Nephron (organoid): ENCODE measurements around the gene ANTXR2.

Experiments
- H3K27ac Mint-ChIP-seq, 3 experiments: 2 replicates each; pipeline ENCODE4 v1.8.0; 2020; ENCODE audit warnings: mixed read lengths in 3 of 3, mild to moderate bottlenecking in 2 of 3, moderate library complexity in 1 of 3
- H3K27me3 Mint-ChIP-seq: 2 replicates; pipeline ENCODE4 v1.8.0; 2021; ENCODE audit warnings: low read depth, mild to moderate bottlenecking, moderate library complexity, mixed read lengths
- H3K36me3 Mint-ChIP-seq: 2 replicates; pipeline ENCODE4 v1.8.0; 2020; ENCODE audit warnings: low read depth, mixed read lengths
- H3K4me1 Mint-ChIP-seq: 2 replicates; pipeline ENCODE4 v1.8.0; 2020; ENCODE audit warnings: mixed read lengths
- H3K4me3 Mint-ChIP-seq, 3 experiments: 2 replicates each; pipeline ENCODE4 v1.8.0; 2020; ENCODE audit warnings: mild to moderate bottlenecking in 3 of 3, mixed read lengths in 3 of 3, moderate library complexity in 2 of 3
- H3K9me3 Mint-ChIP-seq: 2 replicates; pipeline ENCODE4 v1.8.0; 2020; ENCODE audit warnings: mixed read lengths
- CTCF ChIP-seq, 3 experiments: fragments of 200-600 bp; sonication (generic); IDR thresholded peaks; one replicate each; pipeline ENCODE4 v1.5.0; 2021; ENCODE audit warnings: antibody characterized with exemption in 3 of 3; ENCODE audit not compliant: unreplicated experiment in 3 of 3

ANTXR2 gene

GRCh38 chr4:79923281-79923680 is 149.7 kb downstream of the ANTXR2 start:
- Mint-ChIP-seq H3K36me3 (no peaks in the 10 kb centered on the region), H3K9me3 (peaks cover 3% of the 10 kb centered on the region), H3K4me3 (no peak overlapping the region), H3K4me1 (no peaks in the 10 kb centered on the region), H3K27ac (no peak overlapping the region), H3K27me3 (no peaks in the 10 kb centered on the region)
- no peak for TF ChIP-seq CTCF (IDR thresholded peaks at IDR 0.05; ENCODE audit: unreplicated experiment in 3 of 3)

GRCh38 chr4:79922011-79922410 is 151.0 kb downstream of the ANTXR2 start:
- H3K9me3 Mint-ChIP-seq: peaks cover 5% of the 10 kb centered on the region
- no peak overlapping the region for H3K4me3 Mint-ChIP-seq
- H3K27me3 Mint-ChIP-seq: no peaks in the 10 kb centered on the region
- no peak overlapping the region for H3K27ac Mint-ChIP-seq
- H3K36me3 Mint-ChIP-seq: no peaks in the 10 kb centered on the region
- H3K4me1 Mint-ChIP-seq: no peaks in the 10 kb centered on the region
- no peak for TF ChIP-seq CTCF (IDR thresholded peaks at IDR 0.05; ENCODE audit: unreplicated experiment in 3 of 3)

GRCh38 chr4:79920163-79920853 is 152.7 kb downstream of the ANTXR2 start:
- Mint-ChIP-seq H3K9me3 (peaks cover 5% of the 10 kb centered on the region), H3K36me3 (no peaks in the 10 kb centered on the region), H3K27me3 (no peaks in the 10 kb centered on the region), H3K4me3 (no peak overlapping the region), H3K4me1 (peaks cover 9% of the 10 kb centered on the region), H3K27ac (no peak overlapping the region)
- no peak for TF ChIP-seq CTCF (IDR thresholded peaks at IDR 0.05; ENCODE audit: unreplicated experiment in 3 of 3)

GRCh38 chr4:79918292-79918691 is 154.7 kb downstream of the ANTXR2 start:
- no peak overlapping the region for H3K27ac Mint-ChIP-seq
- no peaks in the 10 kb centered on the region for H3K27me3 Mint-ChIP-seq

GRCh38 chr4:79917246-79917645 is 155.8 kb downstream of the ANTXR2 start:
- peak in 1 of 3 experiments; percentile 26 for TF ChIP-seq CTCF (IDR thresholded peaks at IDR 0.05; ENCODE audit: unreplicated experiment in 3 of 3)
- H3K27me3 Mint-ChIP-seq: no peaks in the 10 kb centered on the region
- no peak overlapping the region for H3K4me3 Mint-ChIP-seq
- no peak overlapping the region for H3K27ac Mint-ChIP-seq
- H3K9me3 Mint-ChIP-seq: peaks cover 5% of the 10 kb centered on the region
- no peaks in the 10 kb centered on the region for H3K36me3 Mint-ChIP-seq
- H3K4me1 Mint-ChIP-seq: peaks cover 13% of the 10 kb centered on the region

More at GRCh38 chr4:79918292-79918691, 154.7 kb downstream of the ANTXR2 start:
- H3K9me3 Mint-ChIP-seq: peaks cover 5% of the 10 kb centered on the region
- H3K4me1 Mint-ChIP-seq: peaks cover 13% of the 10 kb centered on the region
- no peaks in the 10 kb centered on the region for H3K36me3 Mint-ChIP-seq
- H3K4me3 Mint-ChIP-seq: no peak overlapping the region
- no peak for TF ChIP-seq CTCF (IDR thresholded peaks at IDR 0.05; ENCODE audit: unreplicated experiment in 3 of 3)

- Mint-ChIP-seq H3K27me3 (no peaks in the 10 kb centered on the region), H3K9me3 (peaks cover 5% of the 10 kb centered on the region), H3K36me3 (no peaks in the 10 kb centered on the region), H3K27ac (peak overlapping the region in 1 of 3 experiments; percentile 20), H3K4me3 (no peak overlapping the region), H3K4me1 (peaks cover 13% of the 10 kb centered on the region)
- no peak for TF ChIP-seq CTCF (IDR thresholded peaks at IDR 0.05; ENCODE audit: unreplicated experiment in 3 of 3)
Observed at GRCh38 chr4:79915246-79915645, 157.8 kb downstream of the ANTXR2 start.
